DMS153 (cell line): Measurements from ENCODE around the gene TOB1.
A peak's percentile ranks its signal among the peaks of the same experiment; 100 is the strongest.

Experiments
- DNase-seq: peaks from one replicate; lab custom pipeline; 2025; lab: John Stamatoyannopoulos, UW

Gene TOB1

DNA sequence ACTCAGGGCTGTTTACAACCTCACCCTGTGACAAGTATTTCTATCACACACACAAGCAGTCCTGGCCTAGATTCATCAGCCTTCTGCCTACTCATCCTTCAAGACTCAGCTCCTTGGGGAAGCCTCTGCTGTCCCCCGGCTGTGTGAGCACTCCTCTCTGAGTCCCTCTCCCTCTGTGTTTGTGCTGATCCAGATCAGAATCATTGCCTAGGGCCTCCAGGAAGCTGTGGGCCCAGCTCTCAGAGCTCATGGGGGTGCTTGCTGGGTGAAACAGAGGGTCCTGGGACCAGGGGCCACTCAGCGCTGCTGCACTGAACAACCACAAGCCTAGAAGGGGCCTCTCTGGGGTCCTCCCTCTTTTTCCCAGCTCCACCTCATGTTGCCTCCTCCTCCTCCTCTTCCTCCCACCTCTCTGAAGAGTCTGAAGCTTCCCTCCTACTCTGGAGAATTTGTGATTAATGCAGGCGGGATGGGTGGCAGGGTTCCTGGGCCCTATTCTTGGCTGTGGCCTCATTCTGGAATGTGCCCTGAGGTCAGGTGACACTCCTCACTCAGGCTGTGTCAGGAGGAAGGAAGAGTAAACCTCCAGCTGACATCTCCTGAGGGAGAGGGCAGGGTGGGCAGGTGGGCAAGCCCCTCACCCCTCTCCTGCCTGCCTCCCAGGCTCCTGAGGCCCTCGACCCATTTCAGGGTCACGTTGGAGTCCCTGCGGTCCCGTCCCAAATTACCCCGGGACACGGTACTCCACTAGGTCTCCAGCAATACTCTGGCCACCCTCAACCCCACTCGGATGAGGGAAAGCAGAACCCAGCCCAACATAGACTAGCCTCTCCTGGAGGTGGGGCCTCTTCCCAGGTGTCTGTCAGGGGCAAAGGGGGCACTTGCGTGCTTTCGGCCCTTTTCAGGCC lies 20.7 kb downstream of the TOB1 start:
- DNase-seq = no peak

DNA sequence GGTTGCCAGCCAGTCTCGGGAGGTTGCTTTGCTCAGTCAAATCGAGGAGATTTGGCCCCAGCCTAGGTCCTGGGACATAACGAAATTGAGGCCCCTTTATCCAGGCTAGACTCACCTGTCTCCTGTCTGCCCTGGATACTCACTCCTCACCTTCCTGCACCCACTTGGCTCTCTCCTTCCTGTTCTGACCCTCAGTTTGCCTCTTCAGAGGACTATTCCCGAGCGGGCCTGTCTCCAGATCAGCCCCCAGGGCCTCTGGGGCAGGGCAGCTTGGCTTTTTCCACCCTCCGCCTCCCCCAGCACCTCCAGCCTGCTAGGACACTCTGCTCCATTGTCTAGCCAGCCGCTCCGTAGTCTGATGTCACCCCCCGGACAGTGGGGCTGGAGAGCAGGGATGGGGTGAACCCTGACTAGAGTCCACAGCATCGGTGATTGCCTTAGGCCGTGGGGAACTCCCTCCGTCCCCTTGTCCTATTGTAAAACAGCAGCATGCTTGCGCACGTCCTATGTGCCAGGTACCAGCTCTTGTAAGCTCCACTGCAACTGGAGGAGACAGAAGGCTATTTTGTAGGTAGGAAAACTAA lies 21.9 kb downstream of the TOB1 start:
- no peak for DNase-seq

DNA sequence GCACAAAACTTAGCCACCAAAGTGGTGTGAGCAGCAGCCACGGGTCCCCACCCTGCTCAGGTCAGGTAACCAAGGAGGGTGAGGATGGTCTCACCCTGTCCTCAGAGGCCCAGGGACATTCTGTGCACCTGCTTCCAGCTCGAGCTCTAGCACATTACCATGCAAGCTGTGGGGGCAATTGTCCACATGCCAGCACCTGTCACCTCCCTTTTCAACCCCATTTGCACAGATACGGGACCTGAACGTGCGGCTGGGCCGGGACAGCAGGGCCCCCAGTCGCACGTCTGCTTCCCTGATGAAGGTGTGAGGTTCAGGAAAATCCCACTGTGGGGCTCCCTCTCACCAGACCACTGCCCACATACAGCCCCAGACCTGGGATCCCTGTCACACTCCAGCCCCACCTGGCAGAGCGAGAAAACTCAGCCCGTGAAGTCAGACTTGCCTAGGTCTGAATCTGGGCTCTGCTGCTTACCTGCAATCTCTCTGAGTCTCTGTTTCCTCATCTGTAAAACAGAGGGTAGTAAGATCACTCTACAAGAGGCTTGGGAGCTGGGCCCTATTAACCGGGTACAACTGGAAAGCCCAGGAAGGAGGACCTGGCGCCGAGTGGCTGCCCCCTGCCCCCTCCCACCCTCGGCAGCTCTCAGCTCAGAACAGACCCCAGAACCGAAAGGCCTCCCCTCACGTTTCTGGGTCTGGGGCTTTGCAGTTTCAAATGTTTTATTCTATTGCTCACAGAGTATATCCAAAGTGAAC lies 22.8 kb downstream of the TOB1 start:
- DNase-seq = no peak

DNA sequence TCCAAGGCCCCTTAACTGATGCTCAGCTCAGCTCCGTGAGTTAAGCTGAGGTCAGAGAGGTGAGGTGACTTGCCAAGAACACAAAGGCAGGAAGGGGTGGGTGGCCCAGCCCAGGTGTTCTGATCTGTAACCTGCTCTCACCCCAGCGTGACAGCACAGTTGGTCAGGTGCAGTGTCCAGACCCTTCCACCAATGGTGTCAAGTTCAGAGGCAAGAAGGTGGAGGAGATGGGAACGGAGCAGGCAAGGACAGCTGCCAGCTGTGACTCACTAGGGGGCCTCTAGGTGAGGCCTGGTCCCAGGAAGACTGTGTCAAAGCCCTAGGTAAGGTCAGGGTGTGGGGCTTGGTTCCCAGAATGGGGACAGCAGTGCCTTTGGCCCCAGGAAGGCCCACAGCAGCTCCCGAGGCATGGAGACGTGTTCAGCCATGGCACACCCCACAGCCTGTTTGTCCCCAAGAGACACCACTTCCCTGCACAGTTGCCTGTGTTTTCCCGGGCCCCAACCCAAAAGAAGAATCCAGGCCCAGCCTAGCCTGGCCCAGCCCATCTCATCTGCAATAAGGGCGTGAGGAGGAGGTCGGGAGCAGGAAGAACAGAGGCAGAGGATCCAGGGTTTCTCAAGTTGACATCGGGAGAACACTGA lies 23.5 kb downstream of the TOB1 start:
- no peak for DNase-seq

DNA sequence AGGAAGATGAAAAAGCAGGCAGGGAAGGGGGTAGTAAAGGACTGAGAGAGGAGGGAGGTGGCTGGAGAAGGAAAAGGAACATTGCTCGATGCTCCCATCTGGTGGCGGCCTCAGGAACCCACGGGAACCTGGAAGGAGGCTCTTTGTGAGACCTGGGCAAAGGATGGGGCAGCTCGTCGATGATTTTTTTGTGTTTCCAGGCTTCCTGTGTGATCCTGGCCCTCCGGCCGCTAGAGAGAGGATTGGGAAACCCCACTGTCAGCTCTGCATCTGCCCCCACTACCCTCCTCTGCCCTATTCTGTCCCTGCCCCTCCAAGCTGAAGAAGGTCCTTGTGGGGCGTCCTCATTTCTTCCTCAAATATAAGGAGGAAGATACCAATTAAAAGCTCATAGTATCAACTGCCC lies 24.2 kb downstream of the TOB1 start:
- DNase-seq = peak; percentile 50

DNA sequence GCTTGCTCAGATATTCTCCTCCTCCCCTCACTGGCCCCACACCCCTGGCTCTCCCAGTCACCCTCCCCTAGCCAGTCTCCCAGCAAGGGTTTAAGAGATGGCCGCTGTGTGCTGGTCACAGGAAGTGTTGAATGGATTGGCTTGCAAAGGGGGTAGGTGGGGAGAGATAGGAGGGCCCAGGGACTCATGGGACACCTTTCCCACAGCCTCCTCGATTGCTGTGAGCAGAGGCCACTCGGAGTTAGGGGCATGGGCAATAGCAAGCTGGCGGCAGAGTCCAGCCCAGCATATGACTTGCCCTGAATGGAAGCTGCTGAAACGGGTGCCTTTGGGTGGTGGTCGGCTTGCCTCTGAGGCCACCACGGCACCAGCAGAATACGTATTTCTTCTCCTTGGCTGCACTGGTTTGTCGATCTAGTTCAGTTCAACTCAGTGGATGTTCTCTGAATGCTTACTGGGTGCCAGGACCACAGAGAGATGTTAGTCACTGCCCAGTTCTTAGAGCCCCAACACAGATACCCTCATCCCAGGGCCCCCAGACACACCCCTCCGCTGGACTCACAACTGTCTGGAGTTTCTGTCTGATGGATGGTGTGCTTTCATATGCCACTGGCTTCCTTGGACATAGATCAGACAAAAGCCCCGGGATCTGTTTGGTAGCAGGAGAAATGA lies 24.7 kb downstream of the TOB1 start:
- DNase-seq = no peak

DNA sequence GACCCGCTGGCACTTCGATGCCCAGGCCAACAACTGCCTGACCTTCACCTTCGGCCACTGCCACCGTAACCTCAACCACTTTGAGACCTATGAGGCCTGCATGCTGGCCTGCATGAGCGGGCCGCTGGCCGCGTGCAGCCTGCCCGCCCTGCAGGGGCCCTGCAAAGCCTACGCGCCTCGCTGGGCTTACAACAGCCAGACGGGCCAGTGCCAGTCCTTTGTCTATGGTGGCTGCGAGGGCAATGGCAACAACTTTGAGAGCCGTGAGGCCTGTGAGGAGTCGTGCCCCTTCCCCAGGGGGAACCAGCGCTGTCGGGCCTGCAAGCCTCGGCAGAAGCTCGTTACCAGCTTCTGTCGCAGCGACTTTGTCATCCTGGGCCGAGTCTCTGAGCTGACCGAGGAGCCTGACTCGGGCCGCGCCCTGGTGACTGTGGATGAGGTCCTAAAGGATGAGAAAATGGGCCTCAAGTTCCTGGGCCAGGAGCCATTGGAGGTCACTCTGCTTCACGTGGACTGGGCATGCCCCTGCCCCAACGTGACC lies 25.8 kb downstream of the TOB1 start:
- no peak for DNase-seq

DNA sequence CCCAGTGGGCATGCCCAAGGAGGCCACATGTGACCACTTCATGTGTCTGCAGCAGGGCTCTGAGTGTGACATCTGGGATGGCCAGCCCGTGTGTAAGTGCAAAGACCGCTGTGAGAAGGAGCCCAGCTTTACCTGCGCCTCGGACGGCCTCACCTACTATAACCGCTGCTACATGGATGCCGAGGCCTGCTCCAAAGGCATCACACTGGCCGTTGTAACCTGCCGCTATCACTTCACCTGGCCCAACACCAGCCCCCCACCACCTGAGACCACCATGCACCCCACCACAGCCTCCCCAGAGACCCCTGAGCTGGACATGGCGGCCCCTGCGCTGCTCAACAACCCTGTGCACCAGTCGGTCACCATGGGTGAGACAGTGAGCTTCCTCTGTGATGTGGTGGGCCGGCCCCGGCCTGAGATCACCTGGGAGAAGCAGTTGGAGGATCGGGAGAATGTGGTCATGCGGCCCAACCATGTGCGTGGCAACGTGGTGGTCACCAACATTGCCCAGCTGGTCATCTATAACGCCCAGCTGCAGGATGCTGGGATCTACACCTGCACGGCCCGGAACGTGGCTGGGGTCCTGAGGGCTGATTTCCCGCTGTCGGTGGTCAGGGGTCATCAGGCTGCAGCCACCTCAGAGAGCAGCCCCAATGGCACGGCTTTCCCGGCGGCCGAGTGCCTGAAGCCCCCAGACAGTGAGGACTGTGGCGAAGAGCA lies 26.4 kb downstream of the TOB1 start:
- DNase-seq = no peak

DNA sequence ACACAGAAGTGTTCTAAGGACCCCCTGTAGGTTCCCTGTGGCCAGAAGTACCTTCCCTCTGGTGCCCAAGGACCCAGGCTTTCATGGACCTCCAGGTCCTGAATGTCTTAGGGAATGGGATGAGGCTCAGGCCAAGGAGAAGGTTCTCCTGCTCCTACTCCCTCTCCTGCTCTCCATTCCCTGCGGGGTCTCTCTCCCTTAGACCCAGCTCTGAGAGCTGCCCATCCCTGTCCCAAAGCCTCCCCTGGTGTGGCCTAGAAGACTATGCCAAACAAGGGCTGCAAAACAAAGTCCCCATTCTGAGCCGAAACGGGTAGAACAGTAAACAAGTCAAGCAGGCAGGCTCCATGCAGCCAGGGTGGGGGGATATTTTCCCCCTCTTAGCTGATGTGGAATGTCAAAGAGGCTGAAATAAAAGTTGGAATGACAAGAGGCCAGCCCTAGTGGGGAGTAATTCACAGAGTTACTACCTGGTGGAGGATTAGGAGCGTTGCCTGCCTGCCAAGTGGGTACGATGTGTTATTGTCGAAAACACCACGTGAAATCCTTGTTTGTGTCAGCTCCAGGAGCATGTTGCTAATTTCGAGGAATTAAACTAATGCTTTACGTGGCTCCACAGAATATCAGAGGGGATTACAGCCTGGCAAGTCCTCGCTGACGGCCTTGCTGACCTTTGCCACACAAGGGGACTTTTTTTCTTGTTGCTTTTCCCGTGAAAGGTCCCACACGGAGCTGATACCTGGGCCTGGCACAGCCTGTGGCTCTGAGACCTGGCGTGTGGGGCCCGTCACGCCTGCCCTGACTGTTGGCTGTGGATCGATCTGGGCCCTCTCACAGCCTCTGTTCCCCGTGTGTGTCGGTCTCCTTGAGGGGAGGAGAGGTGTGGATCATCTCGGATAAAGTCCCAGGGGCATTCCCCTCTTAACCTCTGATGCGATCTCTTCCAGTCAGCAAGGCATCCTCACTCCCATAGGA lies 27.9 kb downstream of the TOB1 start:
- DNase-seq = no peak

DNA sequence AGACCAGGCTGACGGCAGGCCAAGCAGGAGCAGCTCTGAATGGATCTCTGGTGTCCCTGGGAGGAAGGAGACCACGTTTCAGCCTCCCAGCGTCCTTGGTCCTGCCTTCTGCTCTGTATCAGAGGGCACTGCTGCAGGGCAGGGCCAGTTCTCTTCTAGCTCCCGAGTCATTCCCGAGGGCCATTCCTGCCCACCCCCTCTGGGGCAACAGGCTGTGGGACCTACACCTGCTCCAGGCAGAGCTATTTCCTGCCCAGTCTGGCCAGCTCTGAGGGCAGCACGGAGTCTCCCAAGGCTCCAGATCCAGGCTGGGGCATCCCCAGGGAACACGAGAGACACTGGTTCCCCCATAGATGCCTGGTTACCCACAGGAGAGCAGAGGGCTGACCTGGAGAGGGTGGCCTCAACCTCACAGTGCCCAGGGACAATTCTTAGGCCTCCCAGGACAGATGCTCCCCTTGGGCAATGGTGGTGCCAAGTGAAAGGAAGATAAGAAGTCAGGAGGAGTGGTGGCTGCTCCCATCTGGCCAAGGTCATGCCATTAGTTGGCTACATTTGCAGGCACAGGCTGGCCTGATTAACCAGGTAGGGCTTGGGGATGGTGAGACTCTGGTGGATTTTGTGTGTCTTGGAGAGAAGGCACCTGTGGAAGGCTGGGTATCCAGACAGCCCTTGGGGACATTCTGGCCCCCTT lies 28.7 kb downstream of the TOB1 start:
- DNase-seq = no peak

DNA sequence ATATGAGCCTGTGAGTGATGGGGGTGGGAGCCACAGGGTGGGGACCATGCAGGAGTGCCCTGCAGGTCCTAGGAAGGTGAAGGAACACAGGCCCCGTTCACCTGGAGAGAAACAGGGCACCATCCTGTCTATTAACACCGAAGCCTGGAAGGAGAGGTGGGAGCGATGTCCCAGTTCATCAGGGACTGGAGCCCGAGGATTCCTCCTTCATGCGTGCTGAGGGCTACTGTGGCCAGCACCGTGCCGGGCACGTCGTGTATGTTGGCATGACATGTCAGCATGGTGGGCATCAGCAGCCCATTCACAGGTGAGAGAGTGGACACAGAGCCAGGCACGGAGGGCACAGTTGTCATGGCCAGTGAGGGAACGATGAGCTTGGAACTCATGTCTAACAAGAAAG lies 29.3 kb downstream of the TOB1 start:
- DNase-seq = no peak

DNA sequence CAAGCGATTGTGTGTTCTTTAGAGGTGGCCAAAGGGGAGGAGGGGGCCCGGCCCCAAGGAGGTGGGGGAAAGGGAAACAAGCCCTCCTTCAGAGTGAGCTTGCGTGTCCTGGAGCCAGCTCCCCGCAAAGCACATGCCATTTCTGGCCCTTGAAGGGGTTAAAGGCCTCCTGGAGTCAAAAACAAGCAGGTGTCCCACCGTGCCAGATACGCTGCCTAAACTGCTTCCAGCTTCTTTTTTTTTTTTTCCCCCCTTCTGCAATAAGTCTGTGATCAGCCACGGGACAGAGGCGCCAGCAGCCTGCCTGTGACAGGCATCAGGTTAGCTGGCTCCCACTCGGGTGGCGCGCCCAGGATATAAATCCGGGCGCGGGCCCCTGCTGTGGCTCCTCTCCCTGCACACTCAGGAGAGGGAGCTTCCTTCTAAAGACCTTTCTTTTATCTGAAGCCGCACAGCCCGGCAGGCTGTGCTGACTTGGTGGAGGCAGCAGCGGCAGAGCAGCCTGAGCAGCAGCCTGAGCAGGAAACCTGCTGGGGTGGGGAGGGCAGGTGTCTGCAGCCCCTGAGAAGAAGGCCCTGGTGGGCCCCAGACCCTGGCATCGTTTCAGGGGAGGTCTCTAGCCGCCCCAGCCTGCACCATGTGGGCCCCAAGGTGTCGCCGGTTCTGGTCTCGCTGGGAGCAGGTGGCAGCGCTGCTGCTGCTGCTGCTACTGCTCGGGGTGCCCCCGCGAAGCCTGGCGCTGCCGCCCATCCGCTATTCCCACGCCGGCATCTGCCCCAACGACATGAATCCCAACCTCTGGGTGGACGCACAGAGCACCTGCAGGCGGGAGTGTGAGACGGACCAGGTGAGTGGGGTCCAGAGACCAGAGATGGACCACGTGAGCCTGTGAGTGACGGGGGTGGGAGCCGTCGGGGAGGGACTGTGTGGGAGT lies 30.6 kb downstream of the TOB1 start, which contains the start of gene WFIKKN2:
TSS of gene WFIKKN2 (plus strand) at position 286 of the 934 bp plus-strand sequence. CDS start at position 638, 352 bp downstream.
- DNase-seq = no peak

DNA sequence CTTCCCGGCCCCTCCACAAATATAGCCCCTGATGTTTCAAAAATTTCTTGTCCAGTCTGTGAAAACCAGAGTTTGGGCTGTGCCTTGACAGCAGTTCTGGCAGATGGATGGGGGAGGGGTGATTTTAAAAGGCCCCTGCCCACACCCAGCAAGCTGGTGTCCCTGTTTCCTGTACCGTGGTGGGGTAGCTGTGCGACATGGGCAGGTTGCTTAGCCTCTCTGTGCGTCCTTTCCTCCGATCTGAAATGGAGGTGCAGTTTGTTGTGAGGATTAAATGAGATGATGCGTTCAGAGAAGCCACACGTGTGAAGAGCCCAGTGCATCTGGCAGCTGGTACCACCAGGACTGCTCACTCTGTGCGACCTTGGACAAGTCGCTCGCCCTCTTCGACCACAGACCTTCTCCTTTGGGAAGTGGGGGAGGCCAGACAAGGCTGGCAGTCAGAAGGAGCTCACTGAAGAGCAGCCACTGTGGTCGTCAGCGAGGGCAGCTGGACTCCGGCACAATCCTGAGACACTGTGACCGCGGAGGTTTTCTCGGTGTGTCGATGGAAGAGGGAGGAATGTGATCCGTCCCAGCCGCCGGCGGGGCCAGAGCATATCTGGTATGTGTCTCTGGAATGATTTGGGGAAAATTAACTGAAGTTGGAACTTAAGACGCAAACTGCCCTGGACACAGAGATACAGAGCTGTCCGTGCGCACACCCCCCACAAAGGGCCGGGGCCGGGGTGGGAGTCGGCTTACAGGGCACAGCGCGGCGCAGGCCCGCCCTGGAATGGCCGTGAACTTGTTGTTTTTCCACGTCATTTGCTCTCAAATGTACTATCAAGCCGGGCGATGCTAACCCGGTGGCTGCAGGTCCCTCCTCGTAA lies 31.5 kb downstream of the TOB1 start:
- no peak for DNase-seq

DNA sequence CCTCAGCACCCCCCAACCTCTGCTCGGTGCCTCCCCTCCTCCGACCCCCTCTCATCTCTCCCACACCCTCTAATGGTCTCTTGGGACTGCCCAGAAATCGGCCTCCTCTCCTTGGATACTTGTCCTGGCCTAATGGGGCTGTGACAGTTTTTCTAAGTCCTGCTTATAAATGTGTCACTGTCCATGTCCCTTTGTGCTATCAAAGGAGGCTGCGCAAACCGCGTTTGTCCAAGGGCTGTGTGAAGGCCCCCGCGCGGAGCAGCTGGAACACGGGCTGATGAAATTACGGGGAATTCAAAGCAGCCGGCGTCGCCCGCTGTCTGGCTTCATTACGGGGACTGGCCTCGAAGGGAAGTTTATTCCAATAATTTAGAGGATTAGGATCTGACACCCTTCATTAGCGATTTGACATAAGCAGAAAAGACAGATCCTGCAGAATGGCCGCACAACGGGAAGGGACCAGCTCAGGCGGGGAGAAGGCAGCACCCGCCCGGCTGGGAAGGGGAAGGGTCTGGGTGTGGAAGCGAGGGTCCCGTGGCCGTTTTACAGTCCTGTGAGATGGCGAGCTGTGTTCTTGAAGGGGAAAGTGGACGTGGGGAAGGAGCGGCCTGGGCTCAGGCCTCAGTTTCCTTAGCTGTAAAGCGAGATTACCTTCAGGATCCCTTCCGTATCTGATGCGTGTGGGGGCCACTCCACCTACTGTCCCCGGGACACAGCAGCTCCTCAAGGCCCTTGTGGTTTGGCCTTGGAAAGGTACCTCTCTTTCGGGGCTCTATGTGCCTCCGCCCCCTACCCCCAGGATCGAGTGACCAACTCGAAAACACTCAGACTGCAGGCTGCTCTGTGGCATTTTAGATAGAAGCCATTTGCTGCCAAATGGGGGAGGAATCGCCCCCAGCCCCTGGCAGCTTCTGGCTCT lies 32.4 kb downstream of the TOB1 start:
- no peak for DNase-seq

DNA sequence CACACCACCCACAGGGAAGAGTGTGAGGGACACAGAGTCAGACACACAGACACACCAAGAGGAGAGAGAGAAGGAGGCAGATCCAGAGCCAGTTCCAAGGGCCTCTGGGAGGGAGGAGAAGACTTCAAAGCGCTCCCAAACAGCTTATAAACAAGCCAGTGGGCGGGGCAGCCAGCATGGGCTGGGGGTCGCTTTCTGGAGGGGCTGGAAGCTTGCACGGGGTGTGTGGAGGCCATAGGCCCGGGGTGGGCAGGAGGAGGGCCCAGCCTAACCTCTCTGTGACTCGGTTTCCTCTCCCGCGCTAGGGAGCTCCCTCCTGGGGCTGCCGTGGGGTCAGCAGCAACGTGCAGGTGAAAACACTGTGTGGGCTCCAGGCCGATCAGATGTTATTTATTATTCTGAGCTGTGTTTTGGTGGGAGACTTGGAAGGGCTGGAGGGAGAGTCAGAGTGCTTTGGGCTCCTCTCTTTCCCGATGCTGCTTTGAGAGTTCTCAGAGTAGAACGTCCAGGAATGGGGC lies 33.2 kb downstream of the TOB1 start:
- no peak for DNase-seq
